H9 (cell line): ENCODE measurements around the gene TLX1. TPM values are rescaled to one million over a fixed set of nuclear protein-coding genes. Genes with fewer than 3 reads are reported as not detected.

Experiments
- DNase-seq: peaks from one replicate; pipeline ENCODE4 v3.0.0-alpha.2; 2017
- H2AFZ ChIP-seq: one replicate; pipeline ENCODE4 v1.6.1; 2013; ENCODE audit warnings: mild to moderate bottlenecking, low read length, control low read depth, moderate library complexity
- H2AK5ac ChIP-seq: 2 replicates; pipeline ENCODE4 v1.6.1; 2013; ENCODE audit warnings: low read length, control low read depth, mixed read lengths; ENCODE audit not compliant: insufficient read length
- H2BK120ac ChIP-seq: one replicate; pipeline ENCODE4 v1.6.1; 2013; ENCODE audit warnings: low read depth, mild to moderate bottlenecking, low read length, control low read depth, inconsistent platforms; ENCODE audit not compliant: poor library complexity, severe bottlenecking
- H2BK12ac ChIP-seq: 2 replicates; pipeline ENCODE4 v1.6.1; 2013; ENCODE audit warnings: low read length, control low read depth, mixed read lengths, low read depth; ENCODE audit not compliant: insufficient read length
- H2BK15ac ChIP-seq: 2 replicates; pipeline ENCODE4 v1.6.1; 2013; ENCODE audit warnings: low read depth, low read length, control low read depth
- H2BK20ac ChIP-seq: one replicate; pipeline ENCODE4 v1.6.1; 2013; ENCODE audit warnings: low read depth, mild to moderate bottlenecking, low read length, control low read depth, inconsistent platforms; ENCODE audit not compliant: poor library complexity, severe bottlenecking
- H2BK5ac ChIP-seq: 2 replicates; pipeline ENCODE4 v1.6.1; 2013; ENCODE audit warnings: low read length, control low read depth, mixed read lengths; ENCODE audit not compliant: insufficient read length
- H3K14ac ChIP-seq: 2 replicates; pipeline ENCODE4 v1.6.1; 2013; ENCODE audit warnings: low read length, control low read depth; ENCODE audit not compliant: insufficient read depth
- H3K18ac ChIP-seq: 2 replicates; pipeline ENCODE4 v1.6.1; 2013; ENCODE audit warnings: low read depth, mild to moderate bottlenecking, mixed read lengths, low read length, control low read depth; ENCODE audit not compliant: insufficient read length
- H3K23ac ChIP-seq: 2 replicates; pipeline ENCODE4 v1.6.1; 2013; ENCODE audit warnings: low read length, control low read depth, mixed read lengths, low read depth; ENCODE audit not compliant: insufficient read length
- H3K23me2 ChIP-seq: 2 replicates; pipeline ENCODE4 v1.6.1; 2013; ENCODE audit warnings: low read depth, mild to moderate bottlenecking, mixed read lengths, low read length, control low read depth; ENCODE audit not compliant: insufficient read length, poor library complexity, severe bottlenecking
- H3K27ac ChIP-seq: 2 replicates; pipeline ENCODE4 v1.5.1; 2013; ENCODE audit warnings: low read length, control low read depth, mixed read lengths, low read depth; ENCODE audit not compliant: insufficient read length
- H3K27me3 ChIP-seq: 2 replicates; pipeline ENCODE4 v1.6.1; 2013; ENCODE audit warnings: low read length, control low read depth, inconsistent platforms; ENCODE audit not compliant: insufficient read depth
- H3K4ac ChIP-seq: 2 replicates; pipeline ENCODE4 v1.6.1; 2013; ENCODE audit warnings: low read depth, mild to moderate bottlenecking, control low read depth, inconsistent platforms, low read length, moderate library complexity
- H3K4me1 ChIP-seq: 2 replicates; pipeline ENCODE4 v1.6.1; 2013; ENCODE audit warnings: low read length, control low read depth, inconsistent platforms; ENCODE audit not compliant: insufficient read depth
- H3K4me2 ChIP-seq: 2 replicates; pipeline ENCODE4 v1.6.1; 2013; ENCODE audit warnings: low read length, control low read depth, mixed read lengths; ENCODE audit not compliant: insufficient read length, insufficient read depth
- H3K56ac ChIP-seq: 2 replicates; pipeline ENCODE4 v1.6.1; 2013; ENCODE audit warnings: low read depth, mild to moderate bottlenecking, mixed read lengths, low read length, control low read depth; ENCODE audit not compliant: insufficient read length
- H3K79me1 ChIP-seq: 2 replicates; pipeline ENCODE4 v1.6.1; 2013; ENCODE audit warnings: low read depth, mild to moderate bottlenecking, moderate library complexity, low read length, control low read depth, inconsistent platforms; ENCODE audit not compliant: insufficient read depth, poor library complexity, severe bottlenecking
- H3K79me2 ChIP-seq: 2 replicates; pipeline ENCODE4 v1.6.1; 2013; ENCODE audit warnings: low read length, control low read depth, inconsistent platforms; ENCODE audit not compliant: insufficient read depth
- H3K9ac ChIP-seq: 2 replicates; pipeline ENCODE4 v1.6.1; 2013; ENCODE audit warnings: low read length, control low read depth, mixed read lengths; ENCODE audit not compliant: insufficient read length; ENCODE audit errors: extremely low read depth
- H3K9me3 ChIP-seq: one replicate; pipeline ENCODE4 v1.6.1; 2013; ENCODE audit warnings: low read depth, low read length, inconsistent platforms; ENCODE audit not compliant: control insufficient read depth
- H3T11ph ChIP-seq: one replicate; pipeline ENCODE4 v1.6.1; 2013; ENCODE audit warnings: mild to moderate bottlenecking, low read length, control low read depth, inconsistent platforms
- H4K20me1 ChIP-seq: one replicate; pipeline ENCODE4 v1.6.1; 2013; ENCODE audit not compliant: control insufficient read depth, insufficient read length, insufficient read depth
- H4K5ac ChIP-seq: 2 replicates; pipeline ENCODE4 v1.6.1; 2013; ENCODE audit warnings: low read depth, mild to moderate bottlenecking, mixed read lengths, low read length, control low read depth; ENCODE audit not compliant: insufficient read length
- H4K8ac ChIP-seq: replicated peaks from 2 replicates; pipeline ENCODE4 v1.6.1; 2013; ENCODE audit warnings: low read length, control low read depth, mixed read lengths, low read depth; ENCODE audit not compliant: insufficient read length
- H4K91ac ChIP-seq: 2 replicates; pipeline ENCODE4 v1.6.1; 2013; ENCODE audit warnings: low read depth, mild to moderate bottlenecking, moderate library complexity, mixed read lengths, low read length, control low read depth; ENCODE audit not compliant: insufficient read length
- H3K27ac Mint-ChIP-seq, 3 experiments: 2 replicates in 2 of 3; 3 replicates in 1 of 3; pipeline ENCODE4 v1.8.0; 2020 to 2021; ENCODE audit warnings: mixed read lengths in 3 of 3, mild to moderate bottlenecking in 1 of 3, moderate library complexity in 1 of 3
- H3K27me3 Mint-ChIP-seq: 2 replicates; pipeline ENCODE4 v1.8.0; 2021; ENCODE audit warnings: low read depth, mild to moderate bottlenecking, moderate library complexity, mixed read lengths
- H3K36me3 Mint-ChIP-seq, 3 experiments: 2 replicates in 2 of 3; 3 replicates in 1 of 3; pipeline ENCODE4 v1.8.0; 2020 to 2021; ENCODE audit warnings: low read depth in 3 of 3, mixed read lengths in 3 of 3; ENCODE audit not compliant: insufficient read depth in 1 of 3
- H3K4me1 Mint-ChIP-seq, 2 experiments: 2 replicates each; pipeline ENCODE4 v1.8.0; 2020; ENCODE audit warnings: mixed read lengths in 2 of 2
- H3K4me3 Mint-ChIP-seq, 2 experiments: 2 replicates in 1 of 2; 3 replicates in 1 of 2; pipeline ENCODE4 v1.8.0; 2020 to 2021; ENCODE audit warnings: mild to moderate bottlenecking in 2 of 2, mixed read lengths in 2 of 2, moderate library complexity in 1 of 2
- H3K9me3 Mint-ChIP-seq, 2 experiments: 2 replicates in 1 of 2; 3 replicates in 1 of 2; pipeline ENCODE4 v1.8.0; 2020; ENCODE audit warnings: mild to moderate bottlenecking in 2 of 2, mixed read lengths in 2 of 2, moderate library complexity in 1 of 2
- WGBS: extraction: QIAGEN DNeasy Blood & Tissue Kit; methylation state at CpG from one replicate; pipeline ENCODE4 v1.1.7; 2013; ENCODE audit warnings: missing lambda C conversion rate, low lambda C conversion rate, mixed read lengths; ENCODE audit not compliant: insufficient read length; ENCODE audit errors: extremely low coverage; 5-methylcytosine and 5-hydroxymethylcytosine counted together
- total RNA-seq: library from RNA; stranded (reverse); gene quantifications from 2 replicates; pipeline ENCODE4 v1.2.1, GENCODE V29; 2021
- TF ChIP-seq, protein P1 (sequence below): fragments of 200-600 bp; sonication (generic); conservative IDR thresholded peaks from 3 replicates; pipeline ENCODE4 v1.8.0; 2021; ENCODE audit warnings: antibody characterized with exemption, mild to moderate bottlenecking

The TLX1 gene
- total RNA-seq, 1 experiment from 2014 or later: not detected

DNA sequence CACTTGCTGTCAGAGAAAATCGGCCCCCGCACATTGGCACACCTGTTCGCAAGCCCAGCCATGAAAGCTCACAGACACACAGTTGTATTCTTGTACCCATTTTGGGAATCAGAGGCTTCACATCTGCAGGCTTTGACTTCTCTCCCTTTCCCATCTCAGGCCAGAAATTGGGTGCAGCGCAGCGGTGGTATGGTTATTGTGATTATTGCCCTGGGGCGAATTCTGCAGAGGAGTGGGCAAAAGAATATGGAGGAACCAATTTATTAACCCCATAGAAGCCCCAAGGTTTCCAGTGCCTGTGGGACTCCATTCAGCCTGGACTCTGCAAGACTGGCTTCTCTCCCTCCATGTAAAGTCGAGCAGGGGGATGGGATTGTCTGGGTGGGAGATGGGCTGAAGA lies 14.0 kb downstream of the TLX1 start:
- Histone ChIP-seq H2BK20ac (no peak overlapping the region), H3T11ph (no peak overlapping the region), H3K27me3 (peaks cover 91% of the 10 kb centered on the region), H3K9ac (no peak overlapping the region), H2BK120ac (no peak overlapping the region), H4K5ac (no peak overlapping the region), H2AK5ac (no peak overlapping the region), H4K8ac (no peak overlapping the region), H3K23me2 (peaks cover 7% of the 10 kb centered on the region), H2BK15ac (no peak overlapping the region), H3K4me1 (no peaks in the 10 kb centered on the region), H2BK5ac (no peak overlapping the region), H3K27ac (no peak overlapping the region), H4K20me1 (no peaks in the 10 kb centered on the region), H3K9me3 (no peaks in the 10 kb centered on the region), H3K23ac (no peak overlapping the region), H3K79me1 (no peaks in the 10 kb centered on the region), H2BK12ac (no peak overlapping the region), H3K14ac (no peak overlapping the region), H3K56ac (no peak overlapping the region), H3K79me2 (no peaks in the 10 kb centered on the region), H3K18ac (no peak overlapping the region), H2AFZ (no peak overlapping the region), H3K4ac (no peak overlapping the region), H4K91ac (no peak overlapping the region), H3K4me2 (no peak overlapping the region)
- peaks cover 99% of the 10 kb centered on the region for H3K27me3 Mint-ChIP-seq
- no peak overlapping the region for H3K27ac Mint-ChIP-seq
- DNase-seq: no peak
- peaks cover 4% of the 10 kb centered on the region in 2 experiments; a peak in 3 of 5 replicates for H3K9me3 Mint-ChIP-seq
- no CpG with 5 or more reads among the region's 7 CpGs for WGBS
- H3K4me3 Mint-ChIP-seq: no peak overlapping the region
- H3K36me3 Mint-ChIP-seq: no peaks in the 10 kb centered on the region; a peak in 1 of 7 replicates
- TF ChIP-seq, protein P1, sequence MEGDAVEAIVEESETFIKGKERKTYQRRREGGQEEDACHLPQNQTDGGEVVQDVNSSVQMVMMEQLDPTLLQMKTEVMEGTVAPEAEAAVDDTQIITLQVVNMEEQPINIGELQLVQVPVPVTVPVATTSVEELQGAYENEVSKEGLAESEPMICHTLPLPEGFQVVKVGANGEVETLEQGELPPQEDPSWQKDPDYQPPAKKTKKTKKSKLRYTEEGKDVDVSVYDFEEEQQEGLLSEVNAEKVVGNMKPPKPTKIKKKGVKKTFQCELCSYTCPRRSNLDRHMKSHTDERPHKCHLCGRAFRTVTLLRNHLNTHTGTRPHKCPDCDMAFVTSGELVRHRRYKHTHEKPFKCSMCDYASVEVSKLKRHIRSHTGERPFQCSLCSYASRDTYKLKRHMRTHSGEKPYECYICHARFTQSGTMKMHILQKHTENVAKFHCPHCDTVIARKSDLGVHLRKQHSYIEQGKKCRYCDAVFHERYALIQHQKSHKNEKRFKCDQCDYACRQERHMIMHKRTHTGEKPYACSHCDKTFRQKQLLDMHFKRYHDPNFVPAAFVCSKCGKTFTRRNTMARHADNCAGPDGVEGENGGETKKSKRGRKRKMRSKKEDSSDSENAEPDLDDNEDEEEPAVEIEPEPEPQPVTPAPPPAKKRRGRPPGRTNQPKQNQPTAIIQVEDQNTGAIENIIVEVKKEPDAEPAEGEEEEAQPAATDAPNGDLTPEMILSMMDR: no peak
- H3K4me1 Mint-ChIP-seq: peaks cover 2 to 17% of the 10 kb centered on the region in 2 experiments; a peak in 3 of 4 replicates
